Esophagus squamous epithelium (tissue), 4 donors: Measurements from ENCODE around the gene XPA.

Experiments used
- CTCF ChIP-seq, 6 experiments: fragments of 450-650 bp in 4 of 6; fragments of 200-600 bp in 2 of 6; sonication (generic) in 2 of 6; IDR thresholded peaks; one replicate each; pipeline ENCODE4 v1.5.1; 2016 to 2019; ENCODE audit warnings: antibody characterized with exemption in 6 of 6, mild to moderate bottlenecking in 4 of 6, moderate library complexity in 4 of 6
- POLR2A ChIP-seq, 4 donors: fragments of 450-650 bp; IDR thresholded peaks; one replicate each; pipeline ENCODE4 v1.6.1; 2017; ENCODE audit warnings: antibody characterized with exemption in 4 of 4, mild to moderate bottlenecking in 4 of 4, moderate library complexity in 3 of 4

- TF ChIP-seq POLR2A (IDR thresholded peaks at IDR 0.05) (no peak), CTCF (IDR thresholded peaks at IDR 0.05) (no peak)
These were observed 23.2 kb downstream of the XPA start for GRCh38 chr9:97673922-97674321.
